A549 (cell line): ENCODE data around the gene ZNF335.

Experiments
- CEBPB ChIP-seq, 2 experiments: fragments of >200 bp in 1 of 2; sonication (Bioruptor Twin) in 1 of 2; formaldehyde crosslinking in 1 of 2; IDR thresholded peaks; 2 replicates each; pipeline ENCODE4 v1.6.1; 2012 to 2016
- CTCF ChIP-seq: fragments of >200 bp; sonication (Bioruptor Twin); formaldehyde crosslinking; IDR thresholded peaks from 3 replicates; pipeline ENCODE4 v1.5.1; 2016
- EP300 ChIP-seq, 2 experiments: fragments of >200 bp; sonication (Bioruptor Twin); formaldehyde crosslinking; IDR thresholded peaks; 2 replicates in 1 of 2; 3 replicates in 1 of 2; pipeline ENCODE4 v1.6.1; 2016 to 2017
- MYC ChIP-seq: IDR thresholded peaks from 2 replicates; pipeline ENCODE4 v1.6.1; 2012; ENCODE audit warnings: mild to moderate bottlenecking, inconsistent platforms, low read length, improper control_type of control experiment, borderline replicate concordance
- PBX3 ChIP-seq: IDR thresholded peaks from 2 replicates; pipeline ENCODE4 v1.6.1; 2012

GRCh38 chr20:45959956-45960630, 11.9 kb downstream of the ZNF335 start:
- TF ChIP-seq PBX3 (no peak), CEBPB (IDR thresholded peaks at IDR 0.05) (no peak), MYC (no peak), CTCF (no peak), EP300 (IDR thresholded peaks at IDR 0.05) (no peak)
